Thyroid gland (tissue), 4 donors: Measurements from ENCODE around the gene UBE4B. TPM values are rescaled to one million over a fixed set of nuclear protein-coding genes. Genes with fewer than 3 reads are reported as not detected.
"Not testable (repeated sequence)": the region's sequence is repeated elsewhere in the genome, so short reads cannot be mapped to it uniquely, and the experiment has no call there.

Experiments used
- DNase-seq, 2 donors: peaks; one replicate each; pipeline ENCODE4 v3.0.0-alpha.2; 2019
- H3K27ac ChIP-seq, 3 donors: fragments of 200-600 bp; sonication (generic); 1 replicate in 2 of 3; 2 replicates in 1 of 3; pipeline ENCODE4 v1.5.1; 2016 to 2019; ENCODE audit warnings: mild to moderate bottlenecking in 1 of 3, moderate library complexity in 1 of 3
- H3K27me3 ChIP-seq: fragments of 200-600 bp; sonication (generic); one replicate; pipeline ENCODE4 v1.5.1; 2019
- H3K36me3 ChIP-seq, 2 donors: fragments of 200-600 bp; sonication (generic); one replicate each; pipeline ENCODE4 v1.5.1; 2016 to 2019
- H3K4me1 ChIP-seq, 2 donors: fragments of 200-600 bp; sonication (generic); one replicate each; pipeline ENCODE4 v1.5.1; 2017 to 2019
- H3K4me3 ChIP-seq, 3 donors: fragments of 200-600 bp; sonication (generic); replicated peaks in 1 of 3; 1 replicate in 2 of 3; 2 replicates in 1 of 3; pipeline ENCODE4 v1.5.1; 2016; ENCODE audit warnings: mild to moderate bottlenecking in 1 of 3
- H3K9me3 ChIP-seq: fragments of 200-600 bp; sonication (generic); one replicate; pipeline ENCODE4 v1.5.1; 2017
- CTCF ChIP-seq, 6 experiments: fragments of 200-600 bp in 3 of 6; fragments of 450-650 bp in 3 of 6; sonication (generic) in 3 of 6; IDR thresholded peaks; one replicate each; pipeline ENCODE4 v1.5.1; 2016 to 2019; ENCODE audit warnings: antibody characterized with exemption in 6 of 6, mild to moderate bottlenecking in 2 of 6, inconsistent platforms in 1 of 6, moderate library complexity in 1 of 6
- POLR2A ChIP-seq, 2 donors: fragments of 450-650 bp; IDR thresholded peaks; one replicate each; pipeline ENCODE4 v1.6.1; 2017; ENCODE audit warnings: antibody characterized with exemption in 2 of 2, mild to moderate bottlenecking in 2 of 2, moderate library complexity in 1 of 2
- WGBS, 2 donors: methylation state at CpG; one replicate each; pipeline ENCODE4 v1.1.5; 2017; 5-methylcytosine and 5-hydroxymethylcytosine counted together
- intact Hi-C: fragments of 100-400 bp; cut with DNase I; formaldehyde crosslinking; loops from one replicate; pipeline ENCODE4 v1.15.1; 2023
- total RNA-seq, 4 donors: library from RNA; depleted of rRNA; stranded (reverse); fragments of >200 nt; gene quantifications; one replicate each; pipeline ENCODE4 v1.2.3, GENCODE V29; 2016

Gene UBE4B
- total RNA-seq, 4 donors from 2014 or later = 64.0 to 89.0 (median 71.0) TPM

DNA sequence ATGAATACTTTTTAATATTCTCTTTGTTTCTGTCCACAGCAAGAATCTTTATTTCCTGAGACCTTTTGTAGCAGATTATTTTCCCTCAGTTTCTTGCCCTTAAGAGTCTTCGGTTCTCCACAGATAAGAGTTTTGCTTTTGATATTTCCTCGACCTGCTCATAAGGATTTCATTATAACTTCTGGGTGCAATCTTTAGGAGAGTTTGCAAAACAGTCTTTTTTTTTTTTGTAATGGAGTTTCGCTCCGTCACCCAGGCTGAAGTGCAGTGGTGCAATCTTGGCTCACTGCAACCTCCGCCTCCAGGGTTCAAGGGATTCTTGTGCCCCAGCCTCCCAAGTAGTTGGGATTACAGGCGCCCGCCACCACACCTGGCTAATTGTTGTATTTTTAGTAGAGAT lies 10.1 kb upstream of the UBE4B start:
- peaks cover 7 to 11% of the 10 kb centered on the region in 2 donors for H3K4me1 ChIP-seq
- no peak overlapping the region for H3K27ac ChIP-seq
- TF ChIP-seq POLR2A (IDR thresholded peaks at IDR 0.05) (no peak), CTCF (IDR thresholded peaks at IDR 0.05) (no peak)
- no peak for DNase-seq
- no peaks in the 10 kb centered on the region for H3K27me3 ChIP-seq
- H3K36me3 ChIP-seq = no peaks in the 10 kb centered on the region
- H3K4me3 ChIP-seq = no peak overlapping the region
- 90 to 95% methylated on average over 7 of the region's 7 CpGs for WGBS, 2 donors
- intact Hi-C loops = no loop called here
- no peaks in the 10 kb centered on the region for H3K9me3 ChIP-seq

DNA sequence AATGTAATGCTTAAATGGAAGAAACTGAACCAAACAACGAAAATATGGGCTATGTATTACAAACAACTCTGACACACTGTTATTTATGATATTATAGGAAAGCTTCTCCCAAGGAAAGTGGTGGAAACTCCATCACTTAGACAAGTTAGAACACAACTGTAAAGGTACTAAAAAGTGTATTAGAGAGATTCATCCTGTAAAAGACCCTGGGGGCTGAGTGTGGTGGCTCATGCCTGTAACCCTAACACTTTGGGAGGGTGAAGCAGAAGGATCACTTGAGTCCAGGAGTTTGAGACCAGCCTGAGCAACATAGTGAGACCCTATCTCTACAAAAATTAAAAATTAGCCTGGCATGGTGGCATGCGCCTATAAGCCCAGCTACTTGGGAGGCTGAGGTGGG lies 7.4 kb upstream of the UBE4B start:
- H3K36me3 ChIP-seq = no peaks in the 10 kb centered on the region
- H3K27ac ChIP-seq = no peak overlapping the region
- H3K4me3 ChIP-seq = no peak overlapping the region
- WGBS, 2 donors = 85 to 88% methylated on average over 2 of the region's 2 CpGs
- TF ChIP-seq CTCF (IDR thresholded peaks at IDR 0.05) = no peak
- no peak for TF ChIP-seq POLR2A (IDR thresholded peaks at IDR 0.05)
- peaks cover 0 to 5% of the 10 kb centered on the region in 2 donors for H3K4me1 ChIP-seq
- intact Hi-C loops = no loop called here
- DNase-seq = no peak
- no peaks in the 10 kb centered on the region for H3K9me3 ChIP-seq
- no peaks in the 10 kb centered on the region for H3K27me3 ChIP-seq

DNA sequence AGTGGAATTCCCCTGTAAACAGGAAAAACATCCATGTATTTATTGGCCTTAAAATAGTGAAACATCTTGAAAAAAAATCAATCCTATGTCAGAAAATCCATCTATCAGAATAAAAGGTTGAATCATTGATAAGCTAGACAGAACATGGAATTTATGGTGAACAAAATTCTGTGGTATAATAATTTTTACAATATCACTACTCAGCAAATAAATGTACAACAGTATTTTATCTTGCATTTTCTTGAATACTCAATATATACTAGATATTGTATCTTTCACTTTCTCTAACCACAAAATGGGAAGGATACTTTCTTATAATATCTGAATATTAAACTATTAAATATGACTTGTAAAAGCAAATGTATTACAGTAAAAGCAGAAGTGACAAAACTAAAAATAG lies 5.7 kb upstream of the UBE4B start:
- DNase-seq = no peak
- intact Hi-C loops = no loop called here
- H3K27me3 ChIP-seq = no peaks in the 10 kb centered on the region

DNA sequence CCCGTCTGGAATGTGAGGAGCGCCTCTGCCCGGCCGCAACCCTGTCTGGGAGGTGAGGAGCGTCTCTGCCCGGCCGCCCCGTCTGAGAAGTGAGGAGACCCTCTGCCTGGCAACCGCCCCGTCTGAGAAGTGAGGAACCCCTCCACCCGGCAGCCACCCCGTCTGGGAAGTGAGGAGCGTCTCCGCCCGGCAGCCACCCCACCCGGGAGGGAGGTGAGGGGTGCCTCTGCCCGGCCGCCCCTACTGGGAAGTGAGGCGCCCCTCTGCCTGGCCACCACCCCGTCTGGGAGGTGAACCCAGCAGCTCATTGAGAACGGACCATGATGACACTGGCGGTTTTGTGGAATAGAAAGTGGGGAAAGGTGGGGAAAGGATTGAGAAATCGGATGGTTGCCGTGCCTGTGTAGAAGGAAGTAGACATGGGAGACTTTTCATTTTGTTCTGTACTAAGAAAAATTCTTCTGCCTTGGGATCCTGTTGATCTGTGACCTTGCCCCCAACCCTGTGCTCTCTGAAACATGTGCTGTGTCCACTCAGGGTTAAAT lies 3.7 kb upstream of the UBE4B start:
- H3K4me3 ChIP-seq, H3K27me3 ChIP-seq, DNase-seq, H3K9me3 ChIP-seq, intact Hi-C loops, H3K36me3 ChIP-seq, H3K4me1 ChIP-seq, H3K27ac ChIP-seq: not testable (repeated sequence)
- 84 to 87% methylated on average over 11 to 15 of the region's 24 CpGs for WGBS, 2 donors

More for the DNA sequence above, 5.7 kb upstream of the UBE4B start:
- Histone ChIP-seq H3K4me3 (no peak overlapping the region), H3K9me3 (no peaks in the 10 kb centered on the region), H3K27ac (no peak overlapping the region), H3K36me3 (no peaks in the 10 kb centered on the region), H3K4me1 (peaks cover 0 to 5% of the 10 kb centered on the region in 2 donors)
- no peak for TF ChIP-seq CTCF (IDR thresholded peaks at IDR 0.05)
- no peak for TF ChIP-seq POLR2A (IDR thresholded peaks at IDR 0.05)

DNA sequence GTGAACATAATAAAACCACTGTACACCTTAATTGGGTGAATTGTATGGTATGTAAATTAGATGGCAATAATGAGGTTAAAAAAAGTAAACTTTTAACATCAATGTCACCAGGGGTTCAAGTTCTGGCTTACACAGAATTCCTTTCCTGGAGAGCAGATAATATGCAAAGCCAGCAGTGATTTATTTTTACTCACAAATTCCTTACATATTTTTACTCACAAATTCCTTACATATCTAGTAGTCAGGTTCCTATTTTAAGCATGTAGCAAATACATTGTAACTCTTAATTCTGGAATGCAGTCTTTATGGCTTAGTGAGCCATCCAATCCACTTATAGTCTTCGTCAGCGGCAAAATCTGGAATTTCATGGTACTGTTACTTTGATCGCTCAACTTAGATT lies 1.3 kb upstream of the UBE4B start:
- Histone ChIP-seq H3K4me3 (no peak overlapping the region), H3K36me3 (no peaks in the 10 kb centered on the region), H3K4me1 (peaks cover 14 to 17% of the 10 kb centered on the region in 2 donors), H3K9me3 (no peaks in the 10 kb centered on the region), H3K27me3 (no peaks in the 10 kb centered on the region), H3K27ac (no peak overlapping the region)
- TF ChIP-seq CTCF (IDR thresholded peaks at IDR 0.05) (no peak), POLR2A (IDR thresholded peaks at IDR 0.05) (no peak)
- intact Hi-C loops = loop anchor here (5.0 kb wide), 1 partner anchor 89 kb away; the partner anchor contains the start of genes LZIC and NMNAT1
- DNase-seq = no peak
- 76 to 78% methylated on average over 3 of the region's 3 CpGs for WGBS, 2 donors
